HepG2 (cell line): ENCODE data around the gene ZFYVE27. TPM values are rescaled to one million over a fixed set of nuclear protein-coding genes. Genes with fewer than 3 reads are reported as not detected.

Experiments used
- ATAC-seq: fragments of 200-7000 bp; cut with Tn5 transposase; 3 replicates; pipeline ENCODE4 v1.9.1; 2020; ENCODE audit warnings: mild to moderate bottlenecking, moderate library complexity
- BruUV-seq: library from RNA; stranded (reverse); fragments of 400-500 nt; replicated peaks from 2 replicates; lab custom pipeline; 2021; lab: Mats Ljungman, UMichigan
- CTCF ChIA-PET: fragments of 300-600 bp; formaldehyde crosslinking; extraction: SDS; loops from one replicate; lab custom pipeline; 2021; ENCODE audit warnings: low total read pairs, inconsistent platforms, low intra/inter-chr PET ratio; lab: Yijun Ruan, JAX
- POLR2A ChIA-PET: fragments of 350-600 bp; sonication (Branson Sonifier 250); formaldehyde crosslinking; loops from one replicate; lab custom pipeline; 2020; ENCODE audit warnings: antibody characterized with exemption, inconsistent platforms; lab: Yijun Ruan, JAX
- DNase-seq: peaks from one replicate; pipeline ENCODE4 v3.0.0-alpha.2; 2015; ENCODE audit warnings: low spot score
- FAIRE-seq: peaks from 3 replicates; lab custom pipeline; 2011; peaks lifted over from hg19 to GRCh38; lab: Jason Lieb, UNC
- H2AFZ ChIP-seq: one replicate; pipeline ENCODE4 v1.6.1; 2011; ENCODE audit warnings: low read length, inconsistent platforms
- H3K27ac ChIP-seq: fragments of 300-600 bp; 3 replicates; pipeline ENCODE4 v1.8.0; 2011; ENCODE audit warnings: mixed run types, mild to moderate bottlenecking, mixed read lengths, low read length, inconsistent platforms; ENCODE audit not compliant: insufficient read depth; ENCODE audit errors: extremely low read length
- H3K27me3 ChIP-seq, 2 experiments: fragments of 200-600 bp in 1 of 2; 2 replicates in 1 of 2; 3 replicates in 1 of 2; pipeline versions ENCODE4 v1.6.0 to v1.8.0; 2011; ENCODE audit warnings: low read length in 2 of 2, mild to moderate bottlenecking in 2 of 2, moderate library complexity in 2 of 2, inconsistent platforms in 1 of 2; ENCODE audit not compliant: insufficient read depth in 2 of 2, control insufficient read depth in 1 of 2
- H3K36me3 ChIP-seq, 2 experiments: fragments of 200-600 bp in 1 of 2; replicated peaks in 1 of 2; 2 replicates in 1 of 2; 3 replicates in 1 of 2; pipeline versions ENCODE4 v1.5.1 to v1.8.0; 2011; ENCODE audit warnings: low read length in 2 of 2, inconsistent platforms in 1 of 2; ENCODE audit not compliant: insufficient read depth in 2 of 2, control insufficient read depth in 1 of 2
- H3K4me1 ChIP-seq: 2 replicates; pipeline ENCODE4 v1.5.1; 2012; ENCODE audit warnings: low read length, inconsistent platforms; ENCODE audit not compliant: insufficient read depth
- H3K4me2 ChIP-seq: 2 replicates; pipeline ENCODE4 v1.6.0; 2011; ENCODE audit warnings: low read depth, low read length, inconsistent platforms
- H3K4me3 ChIP-seq, 3 experiments: fragments of 200-600 bp in 1 of 3; sonication (generic), shearing (Covaris generic) in 1 of 3; replicated peaks in 1 of 3; 2 replicates each; pipeline ENCODE4 v1.5.1; 2011 to 2016; ENCODE audit warnings: low read length in 3 of 3, inconsistent platforms in 2 of 3, low read depth in 2 of 3, mild to moderate bottlenecking in 2 of 3, control low read depth in 1 of 3, mixed read lengths in 1 of 3; ENCODE audit not compliant: insufficient read depth in 1 of 3
- H3K79me2 ChIP-seq: one replicate; pipeline ENCODE4 v1.6.1; 2011; ENCODE audit warnings: low read length, inconsistent platforms; ENCODE audit not compliant: insufficient read depth
- H3K9ac ChIP-seq: 2 replicates; pipeline ENCODE4 v1.6.0; 2011; ENCODE audit warnings: mild to moderate bottlenecking, low read depth, low read length, inconsistent platforms; ENCODE audit not compliant: insufficient read depth
- H3K9me3 ChIP-seq: 2 replicates; pipeline ENCODE4 v1.5.1; 2012; ENCODE audit warnings: mild to moderate bottlenecking, low read length
- H4K20me1 ChIP-seq: 2 replicates; pipeline ENCODE4 v1.6.0; 2011; ENCODE audit warnings: inconsistent platforms, mild to moderate bottlenecking, low read length, moderate library complexity; ENCODE audit not compliant: insufficient read depth
- ARID4A ChIP-seq: sonication (generic); formaldehyde crosslinking; IDR thresholded peaks from 2 replicates; pipeline ENCODE4 v1.5.0; 2020; ENCODE audit warnings: mild to moderate bottlenecking, missing genetic modification reagents, borderline replicate concordance
- DMAP1 ChIP-seq: IDR thresholded peaks from 2 replicates; pipeline ENCODE4 v1.6.1; 2016
- FOXK1 ChIP-seq: sonication (generic); formaldehyde crosslinking; IDR thresholded peaks from 2 replicates; pipeline ENCODE4 v1.4.0; 2020; ENCODE audit warnings: low read depth, missing genetic modification reagents, borderline replicate concordance
- IRF9 ChIP-seq: sonication (generic); formaldehyde crosslinking; IDR thresholded peaks from 2 replicates; pipeline ENCODE4 v1.8.0; 2022; ENCODE audit warnings: missing genetic modification reagents, mild to moderate bottlenecking, borderline replicate concordance
- RBM22 ChIP-seq: fragments of 200-400 bp; formaldehyde crosslinking; optimal IDR thresholded peaks from 2 replicates; pipeline ENCODE3; 2017; ENCODE audit warnings: mild to moderate bottlenecking, low read length, moderate library complexity
- RXRB ChIP-seq: IDR thresholded peaks from 2 replicates; pipeline ENCODE4 v1.6.1; 2016; ENCODE audit warnings: borderline replicate concordance, missing genetic modification reagents, missing compliant biosample characterization
- TBX3 ChIP-seq: fragments of 450-650 bp; IDR thresholded peaks from 2 replicates; pipeline ENCODE4 v1.6.1; 2017; ENCODE audit warnings: antibody characterized with exemption, mild to moderate bottlenecking, inconsistent platforms, borderline replicate concordance
- XRCC5 ChIP-seq: fragments of 200-400 bp; formaldehyde crosslinking; optimal IDR thresholded peaks from 2 replicates; pipeline ENCODE3; 2017; ENCODE audit warnings: mild to moderate bottlenecking, low read length
- ZNF10 ChIP-seq: sonication (generic); formaldehyde crosslinking; IDR thresholded peaks from 2 replicates; pipeline ENCODE4 v1.4.0; 2020; ENCODE audit warnings: mild to moderate bottlenecking, low read depth, missing genetic modification reagents, borderline replicate concordance
- ZNF329 ChIP-seq: sonication (generic); formaldehyde crosslinking; IDR thresholded peaks from 2 replicates; pipeline ENCODE4 v1.9.0; 2021; ENCODE audit warnings: low read depth, mild to moderate bottlenecking, missing genetic modification reagents
- ZNF564 ChIP-seq: sonication (generic); formaldehyde crosslinking; IDR thresholded peaks from 2 replicates; pipeline ENCODE4 v1.8.1; 2023; ENCODE audit warnings: mild to moderate bottlenecking, missing genetic modification reagents
- WGBS: methylation state at CpG from one replicate; pipeline ENCODE4 v1.1.6; 2017; ENCODE audit warnings: low lambda C conversion rate; 5-methylcytosine and 5-hydroxymethylcytosine counted together
- in situ Hi-C: cut with HindIII; loops from 2 replicates; pipeline ENCODE4 v1.10.0; 2017; ENCODE audit warnings: low pct_unique_long_range_greater_than_20kb; ENCODE audit not compliant: extremely low pct_ligation_motif_present
- intact Hi-C: fragments of 100-400 bp; cut with micrococcal nuclease; formaldehyde crosslinking; loops from one replicate; pipeline ENCODE4 v1.10.0; 2022; ENCODE audit not compliant: unreplicated experiment
- polyA plus RNA-seq, 8 experiments: library from polyadenylated mRNA; depleted of rRNA in 3 of 8; stranded (reverse) in 7 of 8; unstranded in 1 of 8; fragments of >200 nt; fragmentation: Illumina TruSeq in 4 of 8; extraction: Trizol in 4 of 8; gene quantifications; 2 replicates each; pipeline versions ENCODE4 v1.2.1 to v1.2.3, GENCODE V29; 2011 to 2016; ENCODE audit warnings: low read depth in 4 of 8, missing spikeins in 1 of 8, mixed read lengths in 1 of 8; ENCODE audit not compliant: insufficient read depth in 1 of 8
- total RNA-seq, 5 experiments: library from RNA; depleted of rRNA; stranded (reverse); fragments of >200 nt; fragmentation: Illumina TruSeq; extraction: Trizol; gene quantifications; 2 replicates each; pipeline ENCODE4 v1.2.3, GENCODE V29; 2016; ENCODE audit warnings: low read depth in 1 of 5
- TF ChIP-seq, protein P1 (sequence below): sonication (generic); formaldehyde crosslinking; IDR thresholded peaks from 2 replicates; pipeline ENCODE4 v1.4.0; 2020; ENCODE audit warnings: missing genetic modification reagents, borderline replicate concordance

ZFYVE27 gene
- total and polyA plus RNA-seq, 2 of the 13 experiments (the other 11 are each of a cell fraction or from before 2014, with no cell fraction given): 19.7 to 20.5 TPM

DNA sequence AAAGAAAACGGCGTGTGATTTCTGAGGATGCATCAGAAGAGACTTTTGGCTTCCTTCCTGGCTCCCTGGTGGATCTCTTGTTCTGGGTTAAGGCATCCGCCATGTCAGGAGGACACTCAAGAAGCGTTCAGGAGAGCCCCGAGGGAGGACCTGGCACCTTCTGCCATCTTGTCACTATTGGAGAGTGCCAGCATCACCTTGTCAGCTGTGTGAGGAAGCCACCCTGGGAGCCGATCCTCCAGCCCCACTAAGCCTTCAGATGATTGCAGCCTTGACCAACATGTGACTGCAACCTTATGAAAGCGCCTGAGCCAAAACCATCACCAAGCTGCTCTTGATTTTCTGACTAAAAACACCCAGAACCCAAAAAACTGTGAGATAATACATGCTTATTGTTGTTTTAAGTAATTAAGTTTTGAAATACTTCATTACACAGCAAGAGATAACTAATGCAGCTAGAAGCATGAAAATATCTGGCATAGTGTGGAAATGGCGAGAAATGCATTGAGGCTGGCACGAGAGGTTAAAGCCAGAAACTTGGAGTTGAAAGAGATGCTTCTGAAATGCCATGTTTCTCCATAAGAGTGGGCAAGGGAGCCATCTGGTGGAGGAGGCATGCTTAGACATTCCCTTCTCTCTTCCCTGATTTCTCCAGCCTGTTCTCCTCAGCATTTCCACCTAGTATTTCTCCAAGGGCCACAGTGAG is 5.4 kb upstream of the ZFYVE27 start (continued):
- no peak for TF ChIP-seq DMAP1

GRCh38 chr10:97732052-97732359 is 4.9 kb upstream of the ZFYVE27 start:
- no peaks in the 10 kb centered on the region for H3K79me2 ChIP-seq
- TF ChIP-seq FOXK1 (CRISPR knock-in tag) (0 out of 2 replicates have a peak, but pooled peaks have one; percentile 0), ZNF329 (CRISPR knock-in tag) (no peak), XRCC5 (no peak), ARID4A (no peak), RBM22 (no peak), RXRB (CRISPR knock-in tag) (0 out of 2 replicates have a peak, but pooled peaks have one; percentile 9), TBX3 (no peak), ZNF10 (no peak), IRF9 (CRISPR knock-in tag) (no peak), ZNF564 (CRISPR knock-in tag) (no peak)
- TF ChIP-seq, protein P1, sequence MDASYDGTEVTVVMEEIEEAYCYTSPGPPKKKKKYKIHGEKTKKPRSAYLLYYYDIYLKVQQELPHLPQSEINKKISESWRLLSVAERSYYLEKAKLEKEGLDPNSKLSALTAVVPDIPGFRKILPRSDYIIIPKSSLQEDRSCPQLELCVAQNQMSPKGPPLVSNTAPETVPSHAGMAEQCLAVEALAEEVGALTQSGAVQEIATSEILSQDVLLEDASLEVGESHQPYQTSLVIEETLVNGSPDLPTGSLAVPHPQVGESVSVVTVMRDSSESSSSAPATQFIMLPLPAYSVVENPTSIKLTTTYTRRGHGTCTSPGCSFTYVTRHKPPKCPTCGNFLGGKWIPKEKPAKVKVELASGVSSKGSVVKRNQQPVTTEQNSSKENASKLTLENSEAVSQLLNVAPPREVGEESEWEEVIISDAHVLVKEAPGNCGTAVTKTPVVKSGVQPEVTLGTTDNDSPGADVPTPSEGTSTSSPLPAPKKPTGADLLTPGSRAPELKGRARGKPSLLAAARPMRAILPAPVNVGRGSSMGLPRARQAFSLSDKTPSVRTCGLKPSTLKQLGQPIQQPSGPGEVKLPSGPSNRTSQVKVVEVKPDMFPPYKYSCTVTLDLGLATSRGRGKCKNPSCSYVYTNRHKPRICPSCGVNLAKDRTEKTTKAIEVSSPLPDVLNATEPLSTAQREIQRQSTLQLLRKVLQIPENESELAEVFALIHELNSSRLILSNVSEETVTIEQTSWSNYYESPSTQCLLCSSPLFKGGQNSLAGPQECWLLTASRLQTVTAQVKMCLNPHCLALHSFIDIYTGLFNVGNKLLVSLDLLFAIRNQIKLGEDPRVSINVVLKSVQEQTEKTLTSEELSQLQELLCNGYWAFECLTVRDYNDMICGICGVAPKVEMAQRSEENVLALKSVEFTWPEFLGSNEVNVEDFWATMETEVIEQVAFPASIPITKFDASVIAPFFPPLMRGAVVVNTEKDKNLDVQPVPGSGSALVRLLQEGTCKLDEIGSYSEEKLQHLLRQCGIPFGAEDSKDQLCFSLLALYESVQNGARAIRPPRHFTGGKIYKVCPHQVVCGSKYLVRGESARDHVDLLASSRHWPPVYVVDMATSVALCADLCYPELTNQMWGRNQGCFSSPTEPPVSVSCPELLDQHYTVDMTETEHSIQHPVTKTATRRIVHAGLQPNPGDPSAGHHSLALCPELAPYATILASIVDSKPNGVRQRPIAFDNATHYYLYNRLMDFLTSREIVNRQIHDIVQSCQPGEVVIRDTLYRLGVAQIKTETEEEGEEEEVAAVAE: no peak
- H3K4me3 ChIP-seq: no peak overlapping the region
- intact Hi-C loops: no loop called here
- H2AFZ ChIP-seq: no peak overlapping the region
- CTCF ChIA-PET: interaction anchor here (0.8 to 2.9 kb wide), 6 partner anchors 22 to 160 kb away, joined by 3 to 40 read pairs (median 12); partner anchors contain the start of gene ANKRD2
- H3K4me1 ChIP-seq: peaks cover 10% of the 10 kb centered on the region
- no peak overlapping the region for H3K27ac ChIP-seq
- H3K9me3 ChIP-seq: no peaks in the 10 kb centered on the region
- ATAC-seq: no peak
- in situ Hi-C loops: loop anchor here (5.0 kb wide), 1 partner anchor 55 kb away; no protein-coding TSS in a partner anchor
- H3K36me3 ChIP-seq: no peaks in the 10 kb centered on the region
- POLR2A ChIA-PET: no interaction called here
- FAIRE-seq: no peak
- H3K9ac ChIP-seq: no peak overlapping the region
- peaks cover 0 to 10% of the 10 kb centered on the region in 2 experiments; a peak in 2 of 5 replicates for H3K27me3 ChIP-seq
- no peaks in the 10 kb centered on the region for H4K20me1 ChIP-seq
- no TSS peak for BruUV-seq
- WGBS: 62% methylated on average over 4 of the region's 4 CpGs
- H3K4me2 ChIP-seq: no peak overlapping the region
- DNase-seq: no peak
